ENCODE results near the gene RABL6.

DNA sequence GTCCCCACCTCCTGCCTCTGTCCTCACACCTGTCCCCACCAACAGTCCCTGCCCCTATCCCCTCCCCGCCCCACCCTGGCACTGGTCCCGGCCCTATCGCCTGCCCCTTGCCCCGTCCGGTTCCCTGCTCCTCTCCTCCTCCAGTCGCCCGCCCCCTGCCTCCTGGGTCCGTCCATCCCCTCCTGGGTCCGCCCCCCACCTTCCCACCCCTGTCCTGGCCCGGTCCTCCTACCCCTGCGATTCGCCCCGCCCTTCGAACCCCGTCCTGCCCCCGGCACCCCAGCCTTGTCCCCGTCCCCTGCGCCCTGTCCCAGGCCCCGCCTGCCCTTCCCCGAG is 58.0 kb downstream of the RABL6 start:
- TF ChIP-seq, protein P1, sequence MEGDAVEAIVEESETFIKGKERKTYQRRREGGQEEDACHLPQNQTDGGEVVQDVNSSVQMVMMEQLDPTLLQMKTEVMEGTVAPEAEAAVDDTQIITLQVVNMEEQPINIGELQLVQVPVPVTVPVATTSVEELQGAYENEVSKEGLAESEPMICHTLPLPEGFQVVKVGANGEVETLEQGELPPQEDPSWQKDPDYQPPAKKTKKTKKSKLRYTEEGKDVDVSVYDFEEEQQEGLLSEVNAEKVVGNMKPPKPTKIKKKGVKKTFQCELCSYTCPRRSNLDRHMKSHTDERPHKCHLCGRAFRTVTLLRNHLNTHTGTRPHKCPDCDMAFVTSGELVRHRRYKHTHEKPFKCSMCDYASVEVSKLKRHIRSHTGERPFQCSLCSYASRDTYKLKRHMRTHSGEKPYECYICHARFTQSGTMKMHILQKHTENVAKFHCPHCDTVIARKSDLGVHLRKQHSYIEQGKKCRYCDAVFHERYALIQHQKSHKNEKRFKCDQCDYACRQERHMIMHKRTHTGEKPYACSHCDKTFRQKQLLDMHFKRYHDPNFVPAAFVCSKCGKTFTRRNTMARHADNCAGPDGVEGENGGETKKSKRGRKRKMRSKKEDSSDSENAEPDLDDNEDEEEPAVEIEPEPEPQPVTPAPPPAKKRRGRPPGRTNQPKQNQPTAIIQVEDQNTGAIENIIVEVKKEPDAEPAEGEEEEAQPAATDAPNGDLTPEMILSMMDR (IDR thresholded peaks at IDR 0.05) = no peak
- TF ChIP-seq POLR2A (IDR thresholded peaks at IDR 0.05) = no peak
